ENCODE measurements around the gene RASA3. TPM values are rescaled to one million over a fixed set of nuclear protein-coding genes. Genes with fewer than 3 reads are reported as not detected.

Gene RASA3
- total RNA-seq, 1 donor from 2014 or later, result 2.9 TPM

GRCh38 chr13:113973218-113974164 is 158.9 kb downstream of the RASA3 start, which contains the start of gene C13orf46:
Gene C13orf46 (minus strand): TSS chr13:113974076. CDS start chr13:113973997, 79 bp downstream.
- Histone ChIP-seq H3K27me3 (no peaks in the 10 kb centered on the region), H3F3A (ENCODE audit: low read depth) (no peaks in the 10 kb centered on the region), H3K4me2 (no peak within 1 kb of the TSS), H3K27ac (no peak within 1 kb of the TSS), H3K4me1 (no peaks in the 10 kb centered on the region), H3K9me3 (ENCODE audit: low read depth) (no peaks in the 10 kb centered on the region), H3K79me2 (ENCODE audit: low read depth) (no peaks in the 10 kb centered on the region), H3K4me3 (no peak within 1 kb of the TSS), H2AFZ (replicated peaks) (no peak within 1 kb of the TSS), H3K9ac (no peak within 1 kb of the TSS), H3K36me3 (no peaks in the 10 kb centered on the region), H4K20me1 (ENCODE audit: low read depth) (no peaks in the 10 kb centered on the region)
- peaks cover 3% of the 10 kb centered on the region for H3K4me1 Mint-ChIP-seq
- H3K27me3 Mint-ChIP-seq (ENCODE audit: insufficient read depth, low read depth), result peaks cover 2% of the 10 kb centered on the region
- TF ChIP-seq EZH2 (IDR thresholded peaks at IDR 0.05) (no peak), EZH2phosphoT487 (IDR thresholded peaks at IDR 0.05) (no peak), CTCF (IDR thresholded peaks at IDR 0.05) (no peak)
- H3K36me3 Mint-ChIP-seq, result peaks cover 14% of the 10 kb centered on the region
- H3K27ac Mint-ChIP-seq, result peak within 1 kb of the TSS; percentile 78
- H3K4me3 Mint-ChIP-seq, result no peak within 1 kb of the TSS
- DNase-seq (ENCODE audit: low spot score), result no peak
- no peaks in the 10 kb centered on the region for H3K9me3 Mint-ChIP-seq

GRCh38 chr13:113972451-113973217 is 159.8 kb downstream of the RASA3 start:
- TF ChIP-seq CTCF (IDR thresholded peaks at IDR 0.05) (no peak), EZH2 (IDR thresholded peaks at IDR 0.05) (no peak), EZH2phosphoT487 (IDR thresholded peaks at IDR 0.05) (no peak)
- peaks cover 2% of the 10 kb centered on the region for H3K27me3 Mint-ChIP-seq (ENCODE audit: insufficient read depth, low read depth)
- Histone ChIP-seq H3K79me2 (ENCODE audit: low read depth) (no peaks in the 10 kb centered on the region), H3K4me1 (no peaks in the 10 kb centered on the region), H3K36me3 (no peaks in the 10 kb centered on the region), H2AFZ (replicated peaks) (no peak overlapping the region), H3K4me3 (no peak overlapping the region), H3F3A (ENCODE audit: low read depth) (no peaks in the 10 kb centered on the region), H3K4me2 (no peak overlapping the region), H4K20me1 (ENCODE audit: low read depth) (no peaks in the 10 kb centered on the region), H3K9me3 (ENCODE audit: low read depth) (no peaks in the 10 kb centered on the region), H3K27ac (no peak overlapping the region), H3K27me3 (no peaks in the 10 kb centered on the region), H3K9ac (no peak overlapping the region)
- no peaks in the 10 kb centered on the region for H3K9me3 Mint-ChIP-seq
- DNase-seq (ENCODE audit: low spot score), result no peak
- no peaks in the 10 kb centered on the region for H3K4me1 Mint-ChIP-seq
- no peak overlapping the region for H3K4me3 Mint-ChIP-seq
- peak overlapping the region; percentile 50 for H3K27ac Mint-ChIP-seq
- peaks cover 7% of the 10 kb centered on the region for H3K36me3 Mint-ChIP-seq

- Mint-ChIP-seq H3K27ac (peak overlapping the region; percentile 42), H3K36me3 (peaks cover 7% of the 10 kb centered on the region), H3K4me1 (no peaks in the 10 kb centered on the region), H3K27me3 (ENCODE audit: insufficient read depth, low read depth) (peaks cover 2% of the 10 kb centered on the region), H3K9me3 (no peaks in the 10 kb centered on the region), H3K4me3 (no peak overlapping the region)
- H3K79me2 ChIP-seq (ENCODE audit: low read depth), result no peaks in the 10 kb centered on the region
- no peak overlapping the region for H2AFZ ChIP-seq (replicated peaks)
- H3K9ac ChIP-seq, result no peak overlapping the region
- no peaks in the 10 kb centered on the region for H3K27me3 ChIP-seq
- H3K4me1 ChIP-seq, result no peaks in the 10 kb centered on the region
- no peaks in the 10 kb centered on the region for H3F3A ChIP-seq (ENCODE audit: low read depth)
- H3K9me3 ChIP-seq (ENCODE audit: low read depth), result no peaks in the 10 kb centered on the region
- no peak overlapping the region for H3K4me3 ChIP-seq
- H4K20me1 ChIP-seq (ENCODE audit: low read depth), result no peaks in the 10 kb centered on the region
- no peak overlapping the region for H3K4me2 ChIP-seq
- no peak overlapping the region for H3K27ac ChIP-seq
- TF ChIP-seq CTCF (IDR thresholded peaks at IDR 0.05), result no peak
- TF ChIP-seq EZH2 (IDR thresholded peaks at IDR 0.05), result no peak
- no peak for TF ChIP-seq EZH2phosphoT487 (IDR thresholded peaks at IDR 0.05)
- no peak for DNase-seq (ENCODE audit: low spot score)
- no peaks in the 10 kb centered on the region for H3K36me3 ChIP-seq
Measured at GRCh38 chr13:113971471-113972231, 160.8 kb downstream of the RASA3 start.

Data from neural progenitor cell (in vitro differentiated cells).